ENCODE results near the gene TBC1D22A. TPM values are rescaled to one million over a fixed set of nuclear protein-coding genes. Genes with fewer than 3 reads are reported as not detected.
A peak's percentile ranks its signal among the peaks of the same experiment; 100 is the strongest.

Gene TBC1D22A
- total and polyA plus RNA-seq, 10 of the 15 experiments (the other 5 are each of a cell fraction or from before 2014, with no cell fraction given), result 0.63 to 44.7 (median 27.4) TPM

GRCh38 chr22:46770726-46771125, 8.3 kb downstream of the TBC1D22A start (continued):
- TF ChIP-seq PKNOX1 (IDR thresholded peaks at IDR 0.05), result no peak
- no peak for TF ChIP-seq ZBTB11 (CRISPR knock-in tag; IDR thresholded peaks at IDR 0.05)
- no peak for TF ChIP-seq NFYA (IDR thresholded peaks at IDR 0.05; ENCODE audit: borderline replicate concordance, low read depth, low read length)
- TF ChIP-seq SREBF2 (IDR thresholded peaks at IDR 0.05; ENCODE audit: low read length), result no peak
- TF ChIP-seq IKZF1 (conservative IDR thresholded peaks at IDR 0.05), result peak; percentile 56
- TF ChIP-seq NFYB (IDR thresholded peaks at IDR 0.05; ENCODE audit: insufficient read depth, low read depth, low read length), result no peak
- peak; percentile 42; the same call in 1 of the 2 replicates for TF ChIP-seq RELB (IDR thresholded peaks at IDR 0.05; ENCODE audit: low read depth)
- TF ChIP-seq FOXK2 (IDR thresholded peaks at IDR 0.05), result no peak
- no peak for TF ChIP-seq HCFC1 (IDR thresholded peaks at IDR 0.05; ENCODE audit: low read length)
- TF ChIP-seq NKRF (conservative IDR thresholded peaks at IDR 0.05), result no peak
- no peak for TF ChIP-seq ZBTB40 (IDR thresholded peaks at IDR 0.05; ENCODE audit: borderline replicate concordance)
- TF ChIP-seq NRF1 (conservative IDR thresholded peaks at IDR 0.05; ENCODE audit: low read depth, low read length), result no peak

All from GM12878 (cell line).